GM10266 (cell line): Measurements from ENCODE around the gene ADAMTS9.

Experiments
- DNase-seq: peaks from one replicate; pipeline ENCODE4 v3.0.0; 2012; ENCODE audit errors: extremely low spot score
- TF ChIP-seq, protein P1 (sequence below): IDR thresholded peaks from 2 replicates; pipeline ENCODE4 v1.5.1; 2012; ENCODE audit warnings: mild to moderate bottlenecking, low read depth; ENCODE audit not compliant: control insufficient read depth, insufficient read depth; ENCODE audit errors: missing control alignments

ADAMTS9 gene

DNA sequence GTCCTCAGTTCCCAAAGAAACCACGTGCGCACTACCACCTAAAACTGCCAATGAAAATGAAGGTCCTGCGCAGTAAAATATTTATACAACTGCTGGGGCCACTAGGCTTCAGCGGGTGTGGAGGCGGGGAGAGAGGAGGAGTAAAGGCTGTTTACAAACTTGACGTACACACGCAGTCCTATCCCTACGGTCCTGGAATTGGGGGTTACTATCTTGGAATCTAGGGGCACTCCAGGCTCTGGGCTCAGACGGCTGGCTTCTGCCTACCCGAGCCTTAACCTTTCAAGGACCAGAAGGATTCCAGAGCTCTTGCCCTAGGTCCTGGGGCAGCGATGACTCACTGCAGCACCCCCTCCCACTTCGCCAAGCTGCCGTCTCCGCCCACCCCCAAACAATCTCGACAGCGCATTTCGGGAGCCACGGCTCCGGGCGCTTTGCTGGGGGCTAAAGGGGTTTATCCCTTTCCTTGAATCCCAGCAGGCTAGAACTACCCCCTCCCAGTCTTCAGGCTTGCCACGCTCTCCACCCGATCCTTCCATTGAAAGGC, 3.0 kb downstream of the ADAMTS9 start:
- TF ChIP-seq, protein P1, sequence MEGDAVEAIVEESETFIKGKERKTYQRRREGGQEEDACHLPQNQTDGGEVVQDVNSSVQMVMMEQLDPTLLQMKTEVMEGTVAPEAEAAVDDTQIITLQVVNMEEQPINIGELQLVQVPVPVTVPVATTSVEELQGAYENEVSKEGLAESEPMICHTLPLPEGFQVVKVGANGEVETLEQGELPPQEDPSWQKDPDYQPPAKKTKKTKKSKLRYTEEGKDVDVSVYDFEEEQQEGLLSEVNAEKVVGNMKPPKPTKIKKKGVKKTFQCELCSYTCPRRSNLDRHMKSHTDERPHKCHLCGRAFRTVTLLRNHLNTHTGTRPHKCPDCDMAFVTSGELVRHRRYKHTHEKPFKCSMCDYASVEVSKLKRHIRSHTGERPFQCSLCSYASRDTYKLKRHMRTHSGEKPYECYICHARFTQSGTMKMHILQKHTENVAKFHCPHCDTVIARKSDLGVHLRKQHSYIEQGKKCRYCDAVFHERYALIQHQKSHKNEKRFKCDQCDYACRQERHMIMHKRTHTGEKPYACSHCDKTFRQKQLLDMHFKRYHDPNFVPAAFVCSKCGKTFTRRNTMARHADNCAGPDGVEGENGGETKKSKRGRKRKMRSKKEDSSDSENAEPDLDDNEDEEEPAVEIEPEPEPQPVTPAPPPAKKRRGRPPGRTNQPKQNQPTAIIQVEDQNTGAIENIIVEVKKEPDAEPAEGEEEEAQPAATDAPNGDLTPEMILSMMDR = no peak
- DNase-seq = no peak

DNA sequence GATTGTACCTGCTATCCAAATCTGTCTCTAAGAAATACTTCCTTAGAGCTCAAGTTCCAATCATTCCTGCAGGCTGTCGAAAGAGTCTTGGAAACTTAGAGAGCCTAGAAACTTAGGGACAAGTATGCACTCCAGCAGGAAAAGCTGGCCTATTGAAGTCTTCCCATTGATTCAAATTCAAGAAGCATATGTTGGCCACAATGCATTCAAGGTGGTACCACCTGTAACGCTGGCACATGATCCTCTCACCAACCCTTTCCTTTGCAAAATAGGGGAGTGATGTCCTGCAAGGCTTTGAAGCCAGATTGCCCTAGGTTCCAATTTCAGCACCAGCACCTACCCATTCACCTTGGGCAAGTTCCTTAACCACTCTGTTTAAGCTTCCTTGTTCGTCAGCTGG, 6.0 kb downstream of the ADAMTS9 start:
- DNase-seq = no peak
- TF ChIP-seq, protein P1 = no peak

- DNase-seq = no peak
- TF ChIP-seq, protein P1 = no peak
Observed at GRCh38 chr3:64681015-64681414, 6.8 kb downstream of the ADAMTS9 start.

DNA sequence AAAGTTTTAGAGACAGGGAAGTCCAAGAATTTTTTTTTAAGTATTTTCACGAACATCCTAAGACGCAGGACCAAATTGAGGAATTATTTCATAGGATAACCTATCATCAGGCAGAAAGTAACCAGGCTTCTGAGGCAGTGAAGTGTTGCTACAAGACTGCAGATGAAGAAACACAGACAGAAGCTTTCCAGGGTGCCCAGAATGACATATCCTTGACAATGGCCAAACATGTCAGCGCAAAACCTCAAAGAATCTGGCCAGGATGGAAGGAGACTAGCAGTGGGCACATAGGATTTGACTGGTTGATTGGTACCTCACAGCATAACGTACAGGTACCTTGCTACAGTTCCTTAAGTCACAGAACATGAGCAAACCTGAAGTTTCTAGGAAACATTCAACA, 7.5 kb downstream of the ADAMTS9 start:
- no peak for DNase-seq

DNA sequence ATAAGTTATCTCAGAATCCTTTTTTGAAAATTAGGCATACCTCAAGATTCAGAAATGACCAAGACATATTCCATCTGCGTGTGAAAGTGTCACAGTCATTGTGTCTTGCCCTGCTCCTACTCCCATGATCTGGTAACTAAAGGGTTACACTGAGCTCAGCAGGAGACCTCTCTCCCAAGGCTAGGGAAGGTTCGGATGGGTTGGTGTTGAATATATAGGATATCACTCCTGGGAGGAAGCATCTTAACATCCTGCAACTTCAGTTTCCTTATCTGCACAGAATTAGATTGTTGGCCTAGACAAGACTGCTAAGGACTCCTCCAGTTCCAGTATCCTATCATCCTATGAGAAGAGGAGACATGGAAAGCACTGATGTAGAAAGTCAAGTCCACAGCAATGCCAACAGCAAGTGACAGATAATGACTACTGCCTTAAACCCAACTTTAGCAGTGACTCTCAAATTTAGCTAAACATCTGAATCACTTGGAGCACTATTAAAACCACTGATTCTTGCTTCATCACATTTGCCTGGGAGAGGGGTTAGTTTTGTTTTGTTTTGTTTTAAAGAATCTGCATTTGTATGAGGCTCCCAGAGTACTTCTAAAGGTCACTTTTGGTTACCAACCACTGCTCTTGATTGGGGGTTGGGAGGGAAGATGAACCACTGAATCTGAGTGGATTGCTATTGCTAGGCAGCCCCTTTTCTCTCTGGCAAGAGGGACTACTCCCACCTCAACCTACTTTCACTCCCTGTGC, 9.7 kb downstream of the ADAMTS9 start:
- TF ChIP-seq, protein P1 = no peak
- DNase-seq = no peak

More for the DNA sequence above, 7.5 kb downstream of the ADAMTS9 start:
- TF ChIP-seq, protein P1 = no peak

DNA sequence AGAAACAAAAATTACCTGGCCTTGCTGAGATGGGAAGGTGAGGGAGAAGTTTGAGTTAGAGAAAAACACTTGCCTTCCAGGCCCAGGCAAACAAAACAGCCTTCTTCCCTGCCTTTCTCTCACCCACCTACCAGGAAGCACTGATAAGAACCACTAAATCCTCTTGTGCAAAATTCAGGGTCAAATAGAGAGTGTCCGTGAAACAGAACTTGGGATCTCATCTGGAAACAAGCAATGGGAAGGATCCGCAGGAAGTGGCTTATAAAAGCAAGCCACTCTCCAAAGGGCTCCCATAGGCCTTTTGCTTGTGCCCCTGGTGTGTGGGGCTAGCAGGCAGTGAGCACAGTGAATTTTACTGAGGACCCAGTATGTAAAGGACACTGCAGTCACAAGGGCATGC, 11.0 kb downstream of the ADAMTS9 start:
- DNase-seq = no peak
- TF ChIP-seq, protein P1 = no peak

- TF ChIP-seq, protein P1 = no peak
- no peak for DNase-seq
Observed at GRCh38 chr3:64675687-64676247, 12.0 kb downstream of the ADAMTS9 start.
